Liver (tissue), 9 donors: Measurements from ENCODE around the gene KCNJ15. TPM values are rescaled to one million over a fixed set of nuclear protein-coding genes. Genes with fewer than 3 reads are reported as not detected.

Source experiments
- DNase-seq: peaks from one replicate; pipeline ENCODE4 v3.0.0-alpha.2; 2017; ENCODE audit warnings: low spot score
- H3K27ac ChIP-seq, 2 donors: one replicate each; pipeline ENCODE4 v1.7.0; 2013; ENCODE audit warnings: inconsistent platforms in 2 of 2, low read length in 2 of 2, control low read depth in 1 of 2, low read depth in 1 of 2, mild to moderate bottlenecking in 1 of 2
- H3K27me3 ChIP-seq, 4 donors: one replicate each; pipeline versions ENCODE4 v1.6.1 to v1.7.0; 2013; ENCODE audit warnings: low read length in 3 of 4, inconsistent platforms in 1 of 4, mild to moderate bottlenecking in 1 of 4, moderate library complexity in 1 of 4; ENCODE audit not compliant: control insufficient read depth in 4 of 4, insufficient read depth in 4 of 4
- H3K36me3 ChIP-seq, 4 donors: one replicate each; pipeline versions ENCODE4 v1.6.1 to v1.7.0; 2013; ENCODE audit warnings: low read length in 3 of 4, mild to moderate bottlenecking in 3 of 4, low read depth in 1 of 4, moderate library complexity in 1 of 4; ENCODE audit not compliant: control insufficient read depth in 4 of 4, insufficient read depth in 3 of 4
- H3K4me1 ChIP-seq, 4 donors: one replicate each; pipeline versions ENCODE4 v1.6.1 to v1.7.0; 2013; ENCODE audit warnings: low read length in 3 of 4, mild to moderate bottlenecking in 3 of 4, moderate library complexity in 1 of 4; ENCODE audit not compliant: control insufficient read depth in 4 of 4, insufficient read depth in 4 of 4
- H3K4me3 ChIP-seq, 3 donors: one replicate each; pipeline versions ENCODE4 v1.6.1 to v1.7.0; 2013; ENCODE audit warnings: low read length in 3 of 3, control low read depth in 1 of 3, low read depth in 1 of 3, mild to moderate bottlenecking in 1 of 3
- H3K9ac ChIP-seq, 2 donors: one replicate each; pipeline ENCODE4 v1.7.0; 2013; ENCODE audit warnings: low read length in 2 of 2, mild to moderate bottlenecking in 2 of 2, moderate library complexity in 2 of 2, control low read depth in 1 of 2, low read depth in 1 of 2
- H3K9me3 ChIP-seq, 4 donors: one replicate each; pipeline versions ENCODE4 v1.6.1 to v1.7.0; 2013; ENCODE audit warnings: low read length in 3 of 4; ENCODE audit not compliant: control insufficient read depth in 4 of 4
- ATF3 ChIP-seq: IDR thresholded peaks from 2 replicates; pipeline ENCODE4 v1.6.1; 2016; ENCODE audit warnings: antibody characterized with exemption
- CTCF ChIP-seq: fragments of 150-350 bp; IDR thresholded peaks from 2 replicates; pipeline ENCODE4 v1.5.1; 2017; ENCODE audit warnings: improper control_type of control experiment, low read depth, low read length; ENCODE audit not compliant: missing input control
- EGR1 ChIP-seq, 2 donors: IDR thresholded peaks; 2 replicates each; pipeline ENCODE4 v1.6.1; 2016 to 2018; ENCODE audit warnings: antibody characterized with exemption in 2 of 2, low read depth in 2 of 2
- FOXA1 ChIP-seq: IDR thresholded peaks from 2 replicates; pipeline ENCODE4 v1.6.1; 2016; ENCODE audit warnings: antibody characterized with exemption
- FOXA2 ChIP-seq: IDR thresholded peaks from 2 replicates; pipeline ENCODE4 v1.6.1; 2016; ENCODE audit warnings: antibody characterized with exemption
- GABPA ChIP-seq, 2 donors: IDR thresholded peaks in 1 of 2; conservative IDR thresholded peaks in 1 of 2; 2 replicates each; pipeline ENCODE4 v1.6.1; 2016; ENCODE audit warnings: antibody characterized with exemption in 2 of 2, mild to moderate bottlenecking in 1 of 2, moderate library complexity in 1 of 2
- HNF4A ChIP-seq, 2 donors: conservative IDR thresholded peaks; 2 replicates each; pipeline ENCODE4 v1.6.1; 2016; ENCODE audit warnings: antibody characterized with exemption in 2 of 2, mild to moderate bottlenecking in 2 of 2
- HNF4G ChIP-seq: IDR thresholded peaks from 2 replicates; pipeline ENCODE4 v1.6.1; 2016; ENCODE audit warnings: antibody characterized with exemption
- JUND ChIP-seq, 2 donors: IDR thresholded peaks; 2 replicates each; pipeline ENCODE4 v1.6.1; 2016; ENCODE audit warnings: antibody characterized with exemption in 2 of 2
- NR2F2 ChIP-seq: IDR thresholded peaks from 2 replicates; pipeline ENCODE4 v1.6.1; 2016; ENCODE audit warnings: antibody characterized with exemption
- RAD21 ChIP-seq, 2 donors: IDR thresholded peaks; 2 replicates each; pipeline ENCODE4 v1.6.1; 2016; ENCODE audit warnings: antibody characterized with exemption in 2 of 2, mild to moderate bottlenecking in 2 of 2
- REST ChIP-seq: IDR thresholded peaks from 2 replicates; pipeline ENCODE4 v1.6.1; 2016; ENCODE audit warnings: antibody characterized with exemption, mild to moderate bottlenecking
- RXRA ChIP-seq, 2 donors: IDR thresholded peaks; 2 replicates each; pipeline ENCODE4 v1.6.1; 2017 to 2018; ENCODE audit warnings: antibody characterized with exemption in 2 of 2, mild to moderate bottlenecking in 1 of 2
- SP1 ChIP-seq: IDR thresholded peaks from 2 replicates; pipeline ENCODE4 v1.6.1; 2018; ENCODE audit warnings: antibody characterized with exemption, mild to moderate bottlenecking
- TAF1 ChIP-seq: conservative IDR thresholded peaks from 2 replicates; pipeline ENCODE4 v1.6.1; 2016; ENCODE audit warnings: antibody characterized with exemption, mild to moderate bottlenecking
- YY1 ChIP-seq: IDR thresholded peaks from 2 replicates; pipeline ENCODE4 v1.6.1; 2016; ENCODE audit warnings: antibody characterized with exemption, mild to moderate bottlenecking
- WGBS: extraction: QIAGEN DNeasy Blood & Tissue Kit; methylation state at CpG from one replicate; pipeline ENCODE4 v1.1.7; 2013; 5-methylcytosine and 5-hydroxymethylcytosine counted together
- polyA plus RNA-seq, 2 donors: library from polyadenylated mRNA; stranded (reverse) in 1 of 2; unstranded in 1 of 2; fragments of 200-250 nt in 1 of 2; fragments of >200 nt in 1 of 2; fragmentation: Nextera tagmentation in 1 of 2; extraction: Ambion mirVana in 1 of 2; gene quantifications; one replicate each; pipeline versions ENCODE4 v1.2.1 to v1.2.3, GENCODE V29; 2013 to 2015
- total RNA-seq, 2 donors: library from RNA; depleted of rRNA; stranded (reverse); fragments of >200 nt; gene quantifications; one replicate each; pipeline ENCODE4 v1.2.3, GENCODE V29; 2014
- TF ChIP-seq, protein P1 (sequence below): IDR thresholded peaks from 2 replicates; pipeline ENCODE4 v1.6.1; 2016; ENCODE audit warnings: antibody characterized with exemption
- TF ChIP-seq, protein P2 (sequence below): IDR thresholded peaks from 2 replicates; pipeline ENCODE4 v1.6.1; 2016; ENCODE audit warnings: antibody characterized with exemption
- donor health status: healthy.
- donor health status: healthy.
- donor health status: healthy.
- donor health status: healthy.
- donor health status: healthy.

KCNJ15 gene
- total and polyA plus RNA-seq, 4 donors = 0.61 to 4.8 (median 2.2) TPM

DNA sequence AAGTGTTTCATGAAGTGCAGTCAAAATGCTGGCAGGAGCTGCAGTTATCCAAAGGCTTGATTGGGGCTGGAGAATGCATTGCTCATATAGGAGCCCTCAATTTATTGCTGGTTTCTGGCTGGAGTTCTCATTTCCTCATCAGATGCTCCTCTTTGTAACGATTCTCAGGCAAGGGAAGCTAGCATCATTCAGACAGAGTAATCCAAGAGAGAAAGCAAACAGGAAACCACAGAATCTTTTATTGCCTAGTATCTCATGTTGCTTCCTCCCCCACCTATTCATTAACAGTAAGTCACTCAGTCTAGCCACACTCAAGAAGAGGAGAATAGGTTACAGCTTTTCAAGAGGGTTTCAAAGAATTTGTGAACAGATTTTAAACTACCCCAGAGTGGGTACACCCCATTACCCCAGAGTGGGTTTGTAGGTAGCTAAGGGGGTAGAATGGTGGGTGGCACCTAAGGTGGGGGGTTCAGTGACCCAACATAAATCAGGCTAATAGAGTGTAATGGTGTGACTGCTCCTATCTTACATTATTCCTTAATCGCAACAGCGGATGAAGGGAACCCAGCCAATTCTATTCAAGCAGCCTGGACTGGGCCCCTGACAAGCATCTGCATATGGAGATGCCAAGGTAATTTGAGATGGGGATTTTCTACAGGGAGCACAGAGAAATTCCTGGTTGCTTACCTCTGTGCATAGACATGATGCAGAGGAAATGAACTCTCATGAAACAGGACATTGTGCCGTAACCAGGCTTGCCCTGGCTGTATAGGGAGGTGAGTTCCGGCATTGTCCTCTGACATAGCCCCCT, 67.1 kb downstream of the KCNJ15 start:
- Histone ChIP-seq H3K9ac (no peak overlapping the region), H3K27ac (no peak overlapping the region), H3K36me3 (no peaks in the 10 kb centered on the region), H3K9me3 (no peaks in the 10 kb centered on the region), H3K4me1 (peaks cover 0 to 10% (median 4%) of the 10 kb centered on the region in 4 donors), H3K27me3 (no peaks in the 10 kb centered on the region), H3K4me3 (no peak overlapping the region)
- 75% methylated on average over 5 of the region's 5 CpGs for WGBS
- TF ChIP-seq REST = no peak
- no peak for TF ChIP-seq TAF1
- TF ChIP-seq NR2F2 = no peak
- TF ChIP-seq, protein P1, sequence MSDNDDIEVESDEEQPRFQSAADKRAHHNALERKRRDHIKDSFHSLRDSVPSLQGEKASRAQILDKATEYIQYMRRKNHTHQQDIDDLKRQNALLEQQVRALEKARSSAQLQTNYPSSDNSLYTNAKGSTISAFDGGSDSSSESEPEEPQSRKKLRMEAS = no peak
- no peak for TF ChIP-seq RXRA (IDR thresholded peaks at IDR 0.05)
- TF ChIP-seq, protein P2, sequence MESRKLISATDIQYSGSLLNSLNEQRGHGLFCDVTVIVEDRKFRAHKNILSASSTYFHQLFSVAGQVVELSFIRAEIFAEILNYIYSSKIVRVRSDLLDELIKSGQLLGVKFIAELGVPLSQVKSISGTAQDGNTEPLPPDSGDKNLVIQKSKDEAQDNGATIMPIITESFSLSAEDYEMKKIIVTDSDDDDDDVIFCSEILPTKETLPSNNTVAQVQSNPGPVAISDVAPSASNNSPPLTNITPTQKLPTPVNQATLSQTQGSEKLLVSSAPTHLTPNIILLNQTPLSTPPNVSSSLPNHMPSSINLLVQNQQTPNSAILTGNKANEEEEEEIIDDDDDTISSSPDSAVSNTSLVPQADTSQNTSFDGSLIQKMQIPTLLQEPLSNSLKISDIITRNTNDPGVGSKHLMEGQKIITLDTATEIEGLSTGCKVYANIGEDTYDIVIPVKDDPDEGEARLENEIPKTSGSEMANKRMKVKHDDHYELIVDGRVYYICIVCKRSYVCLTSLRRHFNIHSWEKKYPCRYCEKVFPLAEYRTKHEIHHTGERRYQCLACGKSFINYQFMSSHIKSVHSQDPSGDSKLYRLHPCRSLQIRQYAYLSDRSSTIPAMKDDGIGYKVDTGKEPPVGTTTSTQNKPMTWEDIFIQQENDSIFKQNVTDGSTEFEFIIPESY = no peak
- no peak for TF ChIP-seq EGR1 (IDR thresholded peaks at IDR 0.05; ENCODE audit: low read depth in 2 of 2)
- TF ChIP-seq HNF4G = no peak
- TF ChIP-seq FOXA1 = no peak
- no peak for TF ChIP-seq JUND (IDR thresholded peaks at IDR 0.05)
- TF ChIP-seq YY1 = no peak
- TF ChIP-seq GABPA (IDR thresholded peaks at IDR 0.05 in 1 of 2, conservative IDR thresholded peaks at IDR 0.05 in 1 of 2) = no peak
- no peak for TF ChIP-seq CTCF
- TF ChIP-seq SP1 = no peak
- TF ChIP-seq HNF4A (conservative IDR thresholded peaks at IDR 0.05) = no peak
- no peak for TF ChIP-seq RAD21 (IDR thresholded peaks at IDR 0.05)
- TF ChIP-seq FOXA2 = no peak
- no peak for TF ChIP-seq ATF3
- no peak for DNase-seq
